Ectodermal cell (in vitro differentiated cells): ENCODE results near the gene CCDC71. TPM values are rescaled to one million over a fixed set of nuclear protein-coding genes. Genes with fewer than 3 reads are reported as not detected.
A peak's percentile ranks its signal among the peaks of the same experiment; 100 is the strongest.

Experiments
- H3K27ac ChIP-seq: 2 replicates; pipeline ENCODE4 v1.7.0; 2013; ENCODE audit warnings: mild to moderate bottlenecking, low read depth, low read length; ENCODE audit not compliant: insufficient read depth, poor library complexity, severe bottlenecking
- H3K27me3 ChIP-seq: 2 replicates; pipeline ENCODE4 v1.7.0; 2013; ENCODE audit warnings: mild to moderate bottlenecking, low read length; ENCODE audit not compliant: insufficient read depth, control insufficient read depth, poor library complexity, severe bottlenecking
- H3K36me3 ChIP-seq: one replicate; pipeline ENCODE4 v1.7.0; 2013; ENCODE audit warnings: low read length; ENCODE audit not compliant: control insufficient read depth, insufficient read depth
- H3K4me1 ChIP-seq: one replicate; pipeline ENCODE4 v1.7.0; 2013; ENCODE audit warnings: low read length; ENCODE audit not compliant: control insufficient read depth, insufficient read depth
- H3K4me3 ChIP-seq: 2 replicates; pipeline ENCODE4 v1.7.0; 2013; ENCODE audit warnings: low read depth, low read length, control low read depth; ENCODE audit not compliant: insufficient read depth
- H3K9me3 ChIP-seq: 2 replicates; pipeline ENCODE4 v1.7.0; 2013; ENCODE audit warnings: mild to moderate bottlenecking, low read length, moderate library complexity; ENCODE audit not compliant: control insufficient read depth
- WGBS, 2 experiments: methylation state at CpG; one replicate each; pipeline ENCODE4 v1.1.7; 2013; ENCODE audit warnings: missing lambda C conversion rate in 2 of 2; 5-methylcytosine and 5-hydroxymethylcytosine counted together
- polyA plus RNA-seq, 4 experiments: library from polyadenylated mRNA; stranded (reverse); fragments of 50-300 nt; gene quantifications; one replicate each; pipeline ENCODE4 v1.2.3, GENCODE V29; 2013

The CCDC71 gene
- 25.1 TPM for polyA plus RNA-seq (2013, experiment 1 of 4)
- 28.0 TPM for polyA plus RNA-seq (2013, experiment 2 of 4)
- polyA plus RNA-seq (2013, experiment 3 of 4) = 24.1 TPM
- 25.1 TPM for polyA plus RNA-seq (2013, experiment 4 of 4)

DNA sequence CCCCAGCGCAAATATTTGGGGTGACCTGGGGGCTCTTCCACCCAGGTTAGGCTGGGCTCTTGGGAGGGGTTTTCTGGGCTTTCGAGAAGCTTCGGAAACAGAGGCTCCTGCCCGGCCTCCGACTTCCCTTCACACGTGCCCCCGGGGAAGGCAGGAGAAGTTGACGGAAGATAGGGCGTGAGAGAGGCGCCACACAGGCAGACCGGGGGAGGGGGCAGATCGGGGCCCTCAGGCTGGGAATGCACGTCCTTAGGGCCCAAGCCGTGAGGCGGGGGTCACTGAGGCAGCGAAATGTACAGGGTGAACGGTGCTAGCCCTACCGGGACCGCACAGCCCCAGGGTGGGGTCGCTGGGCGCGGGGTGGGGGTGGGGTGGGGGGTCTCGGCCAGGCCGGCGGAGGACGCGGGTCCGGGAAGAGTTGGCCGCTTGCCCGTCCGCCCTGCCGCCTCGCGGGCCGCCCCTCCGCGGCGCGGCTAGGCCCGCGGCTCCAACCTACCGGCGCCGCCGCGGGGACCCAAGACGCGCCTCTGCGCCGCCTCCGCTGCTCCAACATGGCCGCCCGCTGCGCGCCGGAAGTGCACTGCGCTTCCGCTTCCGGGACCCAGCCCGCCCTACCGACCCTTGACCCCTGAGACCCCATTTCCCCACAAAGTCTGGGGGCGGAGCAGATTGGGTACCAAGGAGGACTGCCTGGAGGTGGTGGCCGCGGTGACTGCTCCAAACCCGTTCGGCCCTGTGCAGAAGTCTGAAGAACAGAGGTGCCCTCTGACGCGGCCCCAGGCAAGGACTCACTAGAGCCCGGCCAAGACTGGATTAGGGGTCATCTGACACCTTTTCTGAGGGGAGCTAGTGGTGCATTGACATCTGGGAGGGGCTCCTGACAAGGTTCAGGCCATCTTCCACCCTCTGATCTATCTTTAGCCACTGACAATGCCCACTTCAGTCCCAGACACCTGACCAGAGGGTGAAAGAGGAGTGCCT lies at the start of gene CCDC71:
Gene CCDC71 (minus strand): TSS at position 561 of the 981 bp plus-strand sequence. CDS start 2,123 bp downstream, outside the sequence.
- Histone ChIP-seq H3K27me3 (peaks cover 13% of the 10 kb centered on the region), H3K27ac (no peak within 1 kb of the TSS)
- WGBS, 2 experiments = 4% methylated on average over 69 of the region's 69 CpGs

DNA sequence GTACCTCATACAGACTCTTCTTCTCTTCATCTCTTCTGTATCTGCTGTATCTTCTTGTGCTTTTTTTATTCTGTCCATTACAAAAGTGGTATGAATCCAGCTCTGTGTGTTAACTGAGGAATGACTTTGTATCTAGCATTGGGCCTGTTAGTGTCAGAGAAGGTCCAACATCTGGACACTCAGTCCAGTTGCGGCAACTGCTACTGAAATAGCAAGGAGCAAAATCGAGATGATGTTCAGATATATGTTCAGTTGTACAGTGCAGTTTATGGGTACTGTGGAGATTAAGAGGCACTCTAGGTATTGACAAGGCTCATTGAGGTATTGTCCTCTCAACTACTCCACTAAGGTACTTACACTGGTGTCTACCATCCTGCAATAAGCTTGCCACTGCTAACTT lies 47.9 kb upstream of the CCDC71 start:
- Histone ChIP-seq H3K4me1 (no peaks in the 10 kb centered on the region), H3K27me3 (no peaks in the 10 kb centered on the region), H3K36me3 (no peaks in the 10 kb centered on the region), H3K27ac (no peak overlapping the region), H3K4me3 (no peak overlapping the region), H3K9me3 (peaks cover 3% of the 10 kb centered on the region)
- WGBS, 2 experiments = 78 to 79% methylated on average over 2 of the region's 2 CpGs

More for the DNA sequence above, at the start of gene CCDC71:
- Histone ChIP-seq H3K9me3 (no peaks in the 10 kb centered on the region), H3K36me3 (peaks cover 11% of the 10 kb centered on the region), H3K4me3 (peak within 1 kb of the TSS; percentile 82), H3K4me1 (peaks cover 11% of the 10 kb centered on the region)

DNA sequence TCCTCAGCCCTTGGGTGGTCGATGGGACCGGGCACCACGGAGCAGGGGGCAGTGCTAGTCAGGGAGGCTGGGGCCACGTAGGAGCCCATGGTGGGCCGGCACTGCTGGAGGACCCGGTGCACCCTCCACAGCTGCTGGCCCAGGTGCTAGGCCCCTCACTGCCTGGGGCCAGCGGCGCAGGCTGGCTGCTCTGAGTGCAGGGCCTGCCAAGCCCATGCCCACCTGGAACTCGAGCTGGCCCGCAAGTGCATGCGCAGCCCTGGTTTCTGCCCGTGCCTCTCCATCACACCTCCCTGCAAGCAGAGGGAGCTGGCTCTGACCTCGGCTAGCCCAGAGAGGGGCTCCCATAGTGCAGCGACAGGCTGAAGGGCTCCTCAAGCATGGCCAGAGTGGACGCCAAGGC lies 47.4 kb upstream of the CCDC71 start:
- Histone ChIP-seq H3K27ac (no peak overlapping the region), H3K9me3 (peaks cover 3% of the 10 kb centered on the region), H3K36me3 (no peaks in the 10 kb centered on the region), H3K27me3 (no peaks in the 10 kb centered on the region), H3K4me3 (no peak overlapping the region), H3K4me1 (no peaks in the 10 kb centered on the region)
- WGBS, 2 experiments = 93 to 96% methylated on average over 15 of the region's 15 CpGs

DNA sequence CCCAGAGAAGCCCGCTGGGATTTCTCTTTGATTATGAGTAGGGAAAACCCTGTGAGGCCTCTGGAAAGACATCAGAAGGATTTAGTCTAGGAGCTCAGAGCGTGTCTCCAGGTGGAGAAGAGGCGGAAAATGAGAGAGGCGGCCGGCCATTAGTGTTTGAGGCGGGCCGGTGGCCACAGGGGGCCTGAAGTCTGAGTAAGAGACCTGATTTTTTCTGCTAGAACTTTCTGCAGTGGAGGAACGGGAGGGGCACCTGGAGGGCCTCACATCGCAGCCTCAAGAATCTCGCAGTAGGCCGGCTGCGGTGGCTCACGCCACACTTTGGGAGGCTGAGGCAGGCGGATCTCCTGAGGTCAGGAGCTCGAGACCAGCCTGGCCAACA lies 33.8 kb upstream of the CCDC71 start:
- Histone ChIP-seq H3K9me3 (no peaks in the 10 kb centered on the region), H3K27ac (no peak overlapping the region), H3K27me3 (no peaks in the 10 kb centered on the region), H3K36me3 (no peaks in the 10 kb centered on the region), H3K4me1 (no peaks in the 10 kb centered on the region), H3K4me3 (no peak overlapping the region)
- 93 to 95% methylated on average over 15 of the region's 15 CpGs for whole genome bisulfite sequencing, 2 experiments

DNA sequence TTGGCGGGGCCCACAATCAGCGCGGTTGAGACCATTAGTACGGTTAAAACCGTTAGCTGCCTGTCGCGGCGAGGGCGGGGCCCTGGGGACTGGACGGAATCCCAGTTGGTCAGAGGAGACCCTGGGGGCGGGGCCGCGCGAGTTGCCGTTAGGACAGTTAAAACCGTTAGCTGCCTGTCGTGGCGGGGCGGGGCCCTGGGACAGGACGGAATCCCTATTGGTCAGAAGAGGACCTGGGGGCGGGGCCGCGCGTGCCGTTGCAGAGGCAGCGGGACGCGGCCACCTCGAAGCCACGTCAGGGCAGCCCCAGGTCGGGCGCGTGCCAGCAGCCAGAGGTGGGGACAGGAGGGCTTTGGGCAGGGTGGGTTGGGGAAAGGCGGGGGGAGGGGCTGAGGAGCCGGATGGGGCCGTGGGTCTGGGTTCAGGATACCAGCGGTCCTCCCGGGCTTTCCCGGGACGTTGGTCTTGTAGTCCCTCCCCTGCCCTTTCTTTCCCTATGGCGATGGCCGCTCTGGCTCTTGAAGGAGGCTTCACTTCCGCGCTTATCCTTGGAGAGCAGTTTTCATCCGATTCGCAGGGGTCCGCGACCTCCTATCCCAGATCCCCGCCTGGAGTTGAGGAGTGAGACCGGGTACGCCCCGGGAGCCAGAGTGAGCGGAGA lies 33.2 kb upstream of the CCDC71 start:
- Histone ChIP-seq H3K36me3 (no peaks in the 10 kb centered on the region), H3K27me3 (no peaks in the 10 kb centered on the region), H3K4me3 (no peak overlapping the region), H3K27ac (no peak overlapping the region), H3K9me3 (no peaks in the 10 kb centered on the region), H3K4me1 (no peaks in the 10 kb centered on the region)
- 94 to 95% methylated on average over 53 of the region's 53 CpGs for WGBS, 2 experiments

DNA sequence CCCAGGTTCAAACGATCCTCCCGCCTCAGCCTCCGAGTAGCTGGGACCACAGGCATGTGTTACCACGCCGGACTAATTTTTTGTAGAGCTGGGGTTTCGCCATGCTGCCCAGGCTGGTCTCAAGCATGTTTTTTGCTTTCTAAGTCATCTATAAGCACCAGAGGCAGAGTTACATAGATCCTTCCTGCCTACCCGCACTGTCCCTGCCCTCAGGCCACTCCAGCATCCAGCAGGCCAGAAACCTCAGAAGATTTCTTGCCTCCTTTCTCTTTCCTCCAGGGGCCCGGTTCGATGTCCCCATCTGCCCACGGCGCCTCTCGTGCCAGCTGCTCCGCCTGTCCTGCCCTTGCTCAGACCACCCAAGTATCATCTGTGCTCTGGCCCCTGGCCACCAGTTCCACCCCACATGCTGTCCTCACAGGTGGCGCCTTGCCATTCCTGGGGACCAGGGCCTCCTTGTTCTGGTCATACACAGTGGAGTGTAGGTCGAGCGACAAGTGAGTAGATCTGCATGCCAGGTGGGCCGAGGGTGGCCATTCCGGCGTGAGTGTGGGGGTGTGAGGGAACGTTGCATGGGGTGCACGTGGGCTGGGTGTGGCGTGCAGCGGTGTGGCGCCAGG lies 32.6 kb upstream of the CCDC71 start:
- no peak overlapping the region for H3K27ac ChIP-seq
- no peaks in the 10 kb centered on the region for H3K36me3 ChIP-seq
- no peaks in the 10 kb centered on the region for H3K4me1 ChIP-seq
- H3K4me3 ChIP-seq = no peak overlapping the region
- H3K9me3 ChIP-seq = no peaks in the 10 kb centered on the region
- WGBS, 2 experiments = 94% methylated on average over 24 of the region's 24 CpGs
- H3K27me3 ChIP-seq = no peaks in the 10 kb centered on the region

DNA sequence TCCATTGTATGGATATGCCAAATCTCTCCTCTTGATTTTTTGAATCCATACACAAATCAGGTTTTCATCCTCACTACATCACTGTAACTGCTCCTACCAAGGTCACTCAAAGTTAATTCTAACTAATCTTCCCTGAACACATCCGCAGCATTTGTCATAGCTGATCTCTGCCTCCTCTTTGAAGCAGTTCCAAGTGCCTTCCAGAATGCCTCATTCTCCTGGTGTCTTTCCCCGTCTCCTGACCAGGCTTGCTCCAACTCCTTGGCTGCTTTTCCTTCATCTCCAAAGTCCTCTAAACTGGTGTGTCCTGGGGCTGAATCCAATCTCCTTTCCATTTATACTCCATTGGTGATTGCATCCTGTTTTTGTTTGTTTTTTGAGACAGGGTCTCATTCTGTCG lies 32.0 kb upstream of the CCDC71 start:
- H3K27me3 ChIP-seq = no peaks in the 10 kb centered on the region
- 91 to 97% methylated on average over 3 of the region's 3 CpGs for WGBS, 2 experiments
- no peaks in the 10 kb centered on the region for H3K9me3 ChIP-seq
- H3K36me3 ChIP-seq = no peaks in the 10 kb centered on the region
- H3K4me1 ChIP-seq = no peaks in the 10 kb centered on the region
- no peak overlapping the region for H3K4me3 ChIP-seq
- H3K27ac ChIP-seq = no peak overlapping the region

DNA sequence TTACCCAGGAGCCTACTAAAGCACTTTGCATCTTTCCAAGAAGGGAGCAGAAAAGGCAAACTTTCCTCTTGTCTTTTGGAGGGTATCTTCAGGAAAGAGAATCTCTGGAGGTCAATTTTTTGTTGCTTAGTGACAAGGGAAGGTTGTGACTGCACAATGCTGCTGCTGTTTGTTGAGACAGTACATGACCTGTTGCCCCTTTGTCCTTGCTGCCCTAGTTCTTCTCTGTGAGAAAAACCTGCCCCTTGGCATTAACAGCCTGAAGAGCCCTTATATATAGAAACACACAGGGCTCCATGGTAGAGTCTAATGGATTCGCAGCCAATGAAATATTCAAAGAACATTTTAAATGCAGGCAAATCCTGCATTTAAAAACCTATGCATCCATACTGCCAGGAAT lies 25.6 kb upstream of the CCDC71 start:
- no peak overlapping the region for H3K4me3 ChIP-seq
- no peaks in the 10 kb centered on the region for H3K4me1 ChIP-seq
- H3K27me3 ChIP-seq = no peaks in the 10 kb centered on the region
- no peak overlapping the region for H3K27ac ChIP-seq
- no peaks in the 10 kb centered on the region for H3K36me3 ChIP-seq
- H3K9me3 ChIP-seq = no peaks in the 10 kb centered on the region
- 88 to 100% methylated on average over 1 of the region's 1 CpG for WGBS, 2 experiments

DNA sequence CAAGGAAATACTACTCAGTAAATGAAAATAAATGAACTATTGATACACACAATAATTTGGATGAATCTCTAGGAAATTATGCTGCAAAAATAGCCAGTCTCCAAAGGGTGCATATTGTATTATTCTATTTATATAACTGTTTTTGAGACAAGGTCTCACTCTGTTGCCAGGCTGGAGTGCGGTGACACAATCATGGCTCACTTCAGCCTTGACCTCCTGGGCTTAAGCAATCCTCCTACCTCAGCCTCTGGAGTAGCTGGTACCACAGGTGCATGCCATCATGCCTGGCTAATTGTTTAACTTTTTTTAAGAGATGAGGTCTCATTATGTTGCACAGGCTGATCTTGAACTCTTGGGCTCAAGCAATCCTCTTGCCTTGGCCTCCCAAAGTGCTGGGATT lies 17.7 kb upstream of the CCDC71 start:
- Histone ChIP-seq H3K9me3 (no peaks in the 10 kb centered on the region), H3K4me3 (no peak overlapping the region), H3K27ac (no peak overlapping the region), H3K36me3 (no peaks in the 10 kb centered on the region), H3K27me3 (no peaks in the 10 kb centered on the region), H3K4me1 (no peaks in the 10 kb centered on the region)
- 90 to 95% methylated on average over 1 of the region's 1 CpG for WGBS, 2 experiments

DNA sequence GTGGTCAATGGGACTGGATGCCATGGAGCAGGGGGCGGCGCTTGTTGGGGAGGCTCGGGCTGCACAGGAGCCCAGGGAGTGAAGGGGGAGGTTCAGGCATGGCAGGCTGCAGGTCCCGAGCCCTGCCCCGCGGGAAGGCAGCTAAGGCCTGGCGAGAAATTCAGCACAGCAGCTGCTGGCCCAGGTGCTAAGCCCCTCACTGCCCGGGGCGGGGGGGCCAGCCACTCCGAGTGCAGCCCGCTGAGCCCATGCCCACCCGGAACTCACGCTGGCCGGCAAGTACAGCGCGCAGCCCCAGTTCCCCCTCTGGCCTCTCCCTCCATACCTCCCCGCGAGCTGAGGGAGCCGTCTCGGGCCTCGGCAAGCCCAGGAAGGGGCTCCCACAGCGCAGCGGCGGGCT lies 16.6 kb upstream of the CCDC71 start:
- H3K9me3 ChIP-seq = no peaks in the 10 kb centered on the region
- 92% methylated on average over 24 of the region's 24 CpGs for WGBS, 2 experiments
- H3K36me3 ChIP-seq = no peaks in the 10 kb centered on the region
- no peak overlapping the region for H3K4me3 ChIP-seq
- H3K27me3 ChIP-seq = no peaks in the 10 kb centered on the region
- no peaks in the 10 kb centered on the region for H3K4me1 ChIP-seq
- H3K27ac ChIP-seq = no peak overlapping the region
